HG02938 (cell line): ENCODE results near the gene IGFBP4.

Experiments
- ATAC-seq: cut with Tn5 transposase; IDR thresholded peaks from one replicate; pipeline ENCODE4 v1.9.1; 2021; ENCODE audit warnings: mild to moderate bottlenecking, moderate library complexity; ENCODE audit not compliant: unreplicated experiment

Gene IGFBP4

DNA sequence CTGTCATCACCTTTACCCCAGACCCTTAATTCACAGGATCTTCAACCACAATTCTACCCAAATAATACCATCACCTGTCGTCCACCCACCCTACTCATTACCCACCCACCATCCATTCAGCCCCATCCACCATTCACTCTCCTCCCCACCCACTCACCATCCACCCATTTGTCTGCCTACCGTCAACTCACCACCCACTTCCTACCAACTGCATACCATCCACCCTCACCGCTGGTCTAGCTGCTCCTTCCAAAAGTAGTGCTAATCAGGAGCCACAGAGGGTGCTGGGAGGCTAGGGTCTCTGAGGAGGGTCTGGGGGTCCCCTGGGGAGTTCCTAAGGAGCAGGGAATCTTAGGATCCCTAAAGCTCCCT lies 12.0 kb upstream of the IGFBP4 start:
- ATAC-seq, result no peak

DNA sequence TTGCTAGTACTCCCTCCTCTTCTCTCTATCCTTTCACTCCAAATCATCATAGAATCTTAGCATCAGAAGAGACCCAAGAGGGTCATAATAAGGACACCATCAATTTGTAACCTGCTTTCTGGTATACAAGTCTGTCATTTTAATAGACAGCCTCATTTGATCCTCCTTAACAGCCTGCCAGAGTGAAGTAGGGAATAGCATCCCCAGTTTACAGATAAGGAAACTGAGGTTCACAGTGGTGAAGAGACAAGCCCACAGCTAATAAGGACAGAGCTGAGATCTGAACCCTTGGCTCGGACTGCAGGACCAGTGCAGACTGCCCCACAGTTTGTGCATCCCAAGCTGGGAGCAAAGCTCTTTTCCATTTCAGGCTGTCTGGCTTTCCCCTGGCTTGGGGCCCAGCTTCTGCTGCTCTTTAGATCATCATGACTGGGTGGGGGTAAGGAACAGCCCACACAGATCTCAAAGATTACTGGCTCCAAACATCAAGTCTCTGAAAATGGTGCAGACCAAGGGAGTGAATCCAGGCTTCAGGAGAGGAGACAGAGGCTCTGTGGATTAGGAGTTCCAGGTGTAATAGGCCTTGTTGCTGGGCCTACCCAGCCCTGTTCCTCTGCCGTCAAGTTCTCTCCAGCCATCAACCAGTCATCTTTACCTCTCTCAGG lies 10.3 kb upstream of the IGFBP4 start:
- no peak for ATAC-seq

- no peak for ATAC-seq
Measured at GRCh38 chr17:40433551-40434415, 9.5 kb upstream of the IGFBP4 start.

DNA sequence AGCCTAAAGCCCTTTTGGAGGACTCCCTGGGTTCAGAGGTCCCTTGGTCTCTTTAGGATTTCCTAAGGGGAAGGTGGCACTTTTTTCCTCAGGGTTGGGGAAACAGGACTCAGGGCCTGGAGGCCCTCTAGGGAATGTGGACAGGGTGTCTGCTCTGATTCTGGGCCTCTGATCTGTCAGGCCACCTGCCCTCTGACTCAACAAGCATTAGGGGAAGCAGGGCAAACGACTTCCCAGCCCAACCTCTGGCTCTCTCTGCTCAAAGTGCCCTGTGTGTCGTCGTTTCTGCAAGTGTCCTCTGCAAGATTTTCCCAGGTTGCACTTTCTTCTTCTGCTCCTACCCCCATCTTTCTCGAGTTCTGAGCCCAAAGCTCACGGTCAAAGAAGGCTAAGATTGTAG lies 6.6 kb upstream of the IGFBP4 start:
- ATAC-seq, result no peak

DNA sequence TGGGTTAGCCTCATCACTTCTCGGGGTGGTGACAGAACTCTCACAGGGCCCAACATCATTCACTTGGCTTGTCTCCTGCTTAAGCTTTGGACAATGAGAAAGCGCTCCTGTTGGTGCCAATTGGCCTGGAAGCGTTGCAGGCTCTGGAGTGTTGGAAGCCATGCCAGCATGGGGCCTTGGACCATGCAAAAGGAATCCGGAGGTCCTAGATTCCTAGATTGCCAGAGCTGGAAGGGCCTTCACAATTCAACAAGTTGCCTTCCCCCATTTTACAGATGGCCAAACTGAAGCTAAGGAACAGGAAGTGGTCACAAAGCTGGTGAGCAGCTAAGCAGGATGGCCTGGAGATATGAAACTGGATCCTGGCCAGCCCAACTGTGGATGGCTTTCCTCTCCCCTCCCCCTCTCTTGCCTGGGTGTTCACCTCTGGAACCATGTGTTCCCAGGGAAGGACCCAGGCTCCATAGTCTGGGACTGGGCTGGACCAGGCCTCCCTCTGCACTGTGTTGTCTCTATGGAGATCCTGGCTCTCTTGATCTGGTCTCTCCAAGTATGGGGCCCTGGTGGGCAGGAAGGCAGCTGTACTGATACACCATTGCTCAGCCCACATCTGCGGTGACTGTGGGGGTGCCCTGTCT lies 6.0 kb upstream of the IGFBP4 start:
- ATAC-seq, result no peak

DNA sequence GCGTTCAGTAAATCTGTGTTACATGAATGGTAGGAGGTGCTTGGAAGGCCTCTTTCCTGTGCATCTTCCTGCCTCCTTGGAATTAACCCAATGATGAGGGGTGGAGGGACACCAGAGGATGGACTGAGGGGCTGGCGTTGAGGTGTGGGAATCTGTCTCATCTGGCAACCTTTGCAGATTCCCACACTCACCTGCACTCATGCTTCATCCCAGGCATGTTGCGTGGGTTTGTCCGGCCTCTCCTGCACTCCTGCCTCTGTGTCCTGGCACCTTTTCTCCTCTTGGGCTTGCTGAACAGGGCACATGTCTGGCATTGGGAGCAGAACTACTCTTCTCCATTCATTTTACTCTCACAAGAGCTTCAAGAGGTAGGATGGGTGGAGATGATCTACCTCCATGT lies 3.1 kb upstream of the IGFBP4 start:
- no peak for ATAC-seq

GRCh38 chr17:40442392-40443195 lies 656 bp upstream of the IGFBP4 start:
- no peak for ATAC-seq

- peak; percentile 4 for ATAC-seq
Measured at GRCh38 chr17:40443988-40444899, 994 bp downstream of the IGFBP4 start.

DNA sequence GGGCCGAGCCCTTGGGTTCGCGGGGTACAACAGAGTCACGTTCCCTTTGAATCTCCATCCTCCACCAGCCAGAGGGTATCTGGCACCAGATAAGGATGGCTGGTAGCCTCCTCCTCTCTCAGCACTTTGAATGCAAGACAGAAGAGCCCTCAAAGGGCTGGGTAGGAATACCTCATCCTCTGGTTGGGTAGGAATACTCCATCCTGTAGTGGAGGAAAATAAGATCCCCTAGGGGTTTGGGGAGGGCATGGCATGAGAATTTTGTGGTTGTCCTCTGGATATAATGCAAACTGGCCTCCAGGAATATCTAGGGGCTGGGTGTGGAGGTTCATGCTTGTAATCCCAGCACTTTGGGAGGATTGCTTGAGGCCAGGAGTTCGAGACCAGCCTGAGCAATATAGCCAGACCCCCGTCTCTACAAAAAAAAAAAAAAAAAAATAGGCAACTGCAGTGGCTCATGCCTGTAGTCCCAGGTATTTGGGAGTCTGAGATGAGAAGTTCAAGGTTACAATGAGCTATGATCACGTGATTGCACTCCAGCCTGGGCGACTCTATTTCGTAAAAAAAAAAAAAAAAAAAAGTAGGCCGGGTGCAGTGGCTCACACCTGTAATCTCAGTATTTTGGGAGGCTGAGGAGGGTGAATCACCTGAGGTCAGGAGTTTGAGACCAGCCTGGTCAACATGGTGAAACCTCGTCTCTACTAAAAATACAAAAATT lies 2.7 kb downstream of the IGFBP4 start:
- no peak for ATAC-seq

- ATAC-seq, result no peak
Measured at GRCh38 chr17:40447148-40447644, 3.9 kb downstream of the IGFBP4 start.

DNA sequence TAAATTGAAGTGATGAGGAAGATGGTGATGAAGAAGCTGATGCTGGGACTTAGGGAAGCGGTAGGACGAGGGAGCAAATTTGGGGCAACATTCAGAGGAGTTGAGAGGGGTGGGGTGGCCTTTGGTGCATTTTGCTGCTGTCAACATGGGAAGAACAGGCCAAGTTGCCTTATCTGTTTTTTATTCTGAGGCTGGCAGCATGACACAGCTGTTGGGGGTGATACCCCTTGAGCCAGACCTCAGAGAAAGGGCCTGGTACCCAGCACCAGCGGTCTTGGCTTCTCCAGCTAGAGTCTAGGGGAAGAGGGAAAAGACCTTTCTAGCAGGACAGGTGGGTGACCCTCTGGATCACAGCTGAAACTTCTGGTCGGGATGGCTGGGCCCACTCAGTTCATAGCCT lies 4.6 kb downstream of the IGFBP4 start:
- ATAC-seq, result no peak

GRCh38 chr17:40448213-40448638 lies 5.0 kb downstream of the IGFBP4 start:
- ATAC-seq, result no peak

DNA sequence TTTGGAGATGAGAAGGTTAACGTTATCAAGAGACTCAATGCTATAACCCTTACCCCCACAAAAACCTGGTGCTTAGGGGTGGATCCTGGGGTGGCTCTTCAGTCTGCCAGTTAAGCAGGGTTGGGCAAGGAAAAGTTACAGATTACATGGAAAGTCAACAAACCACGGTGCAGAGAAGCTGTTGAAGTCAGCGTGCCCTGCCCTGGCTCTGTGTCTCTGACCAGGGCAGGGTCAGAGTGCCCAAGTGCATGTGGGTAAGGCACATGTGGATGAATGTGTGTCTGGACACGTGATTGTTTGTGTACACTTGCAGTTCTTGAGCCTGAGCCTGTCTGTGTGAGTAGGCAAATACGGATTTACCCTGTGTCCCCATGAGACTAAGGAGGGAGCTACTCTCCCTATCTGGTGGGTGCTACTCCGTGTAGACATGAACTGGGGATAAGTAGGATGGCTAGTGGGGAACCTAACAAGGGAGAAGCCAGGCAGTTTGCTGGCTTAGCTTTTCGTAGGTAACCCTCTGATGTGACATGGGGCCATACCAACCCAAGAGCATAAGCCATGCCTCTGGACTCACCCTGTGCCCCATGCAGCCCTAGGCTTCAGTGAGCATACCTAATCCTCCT lies 5.5 kb downstream of the IGFBP4 start:
- no peak for ATAC-seq

DNA sequence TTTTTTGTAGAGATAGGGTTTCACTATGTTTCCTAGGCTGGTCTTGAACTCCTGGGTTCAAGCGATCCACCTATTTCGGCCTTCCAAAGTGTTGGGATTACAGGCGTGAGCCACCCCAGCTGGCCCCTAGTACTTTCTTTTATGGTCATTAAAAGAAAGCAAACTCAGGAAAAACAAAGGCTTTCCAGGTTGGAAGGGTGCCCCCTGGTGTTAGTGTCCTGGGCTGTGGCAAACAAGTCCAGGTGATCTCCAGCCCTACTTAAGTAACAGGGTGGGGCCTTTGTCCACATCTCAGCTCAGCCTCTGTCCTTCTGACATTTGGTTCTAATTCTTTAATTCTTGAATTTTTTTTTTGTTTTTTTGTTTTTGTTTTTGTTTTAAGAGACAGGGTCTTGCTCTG lies 6.9 kb downstream of the IGFBP4 start:
- ATAC-seq, result no peak

- ATAC-seq, result no peak
Measured at GRCh38 chr17:40451420-40451819, 8.2 kb downstream of the IGFBP4 start.

DNA sequence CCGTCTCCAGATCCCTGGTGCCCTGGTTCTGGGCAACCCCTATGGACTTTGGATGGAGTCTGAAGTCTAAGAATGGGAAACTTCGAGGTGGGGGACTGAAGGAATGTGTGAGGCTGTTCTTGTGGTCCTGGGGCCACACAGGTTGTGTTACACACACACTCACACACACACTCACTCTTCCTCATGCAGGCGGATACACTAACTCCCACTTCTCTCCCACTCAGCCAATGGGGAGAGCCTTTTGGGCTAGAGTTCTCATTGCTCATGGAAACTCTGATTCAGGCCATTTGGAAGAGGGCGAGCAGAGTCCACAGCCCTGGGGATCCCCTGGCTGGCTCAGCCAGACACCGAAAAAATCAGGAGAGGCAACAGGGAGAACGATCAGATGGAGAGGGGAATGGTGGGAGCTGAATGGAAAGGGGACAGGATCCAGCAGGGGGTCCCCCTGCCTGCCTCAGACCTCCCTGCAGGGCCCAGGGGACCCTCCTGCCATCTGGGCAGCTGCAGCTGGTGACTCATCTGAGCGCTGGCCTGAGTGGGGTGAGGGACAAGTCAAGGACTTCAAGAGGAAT lies 9.1 kb downstream of the IGFBP4 start:
- ATAC-seq, result no peak

DNA sequence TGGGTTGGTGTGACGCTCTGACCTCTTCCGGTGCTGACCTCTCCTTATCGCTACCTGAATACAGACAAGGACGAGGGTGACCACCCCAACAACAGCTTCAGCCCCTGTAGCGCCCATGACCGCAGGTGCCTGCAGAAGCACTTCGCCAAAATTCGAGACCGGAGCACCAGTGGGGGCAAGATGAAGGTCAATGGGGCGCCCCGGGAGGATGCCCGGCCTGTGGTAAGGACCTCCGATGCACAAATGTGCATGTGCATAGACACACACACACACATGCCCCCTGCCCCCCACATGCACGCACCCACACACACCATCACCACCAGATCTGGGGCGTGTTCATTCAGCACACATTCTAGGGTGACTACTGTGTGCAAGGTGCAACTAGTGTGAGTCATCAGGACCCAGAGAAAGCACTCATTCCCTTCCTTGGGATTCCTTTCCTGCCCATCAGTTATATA lies 9.7 kb downstream of the IGFBP4 start:
- ATAC-seq, result no peak

GRCh38 chr17:40453881-40454612 lies 10.8 kb downstream of the IGFBP4 start:
- ATAC-seq, result no peak
